Inflammatory macrophage treated with lipopolysaccharide for 4 hours (primary cell): Measurements from ENCODE around the gene DNAJA4.
A peak's percentile ranks its signal among the peaks of the same experiment; 100 is the strongest.

ENCODE experiments used
- DNase-seq: peaks from one replicate; pipeline ENCODE4 v3.0.0-alpha.2; 2020

The DNAJA4 gene

GRCh38 chr15:78317145-78317836 lies 52.9 kb downstream of the DNAJA4 start:
- DNase-seq = no peak

- no peak for DNase-seq
Observed at GRCh38 chr15:78319588-78319987, 55.2 kb downstream of the DNAJA4 start.

GRCh38 chr15:78320183-78320582 lies 55.8 kb downstream of the DNAJA4 start:
- DNase-seq = no peak

DNA sequence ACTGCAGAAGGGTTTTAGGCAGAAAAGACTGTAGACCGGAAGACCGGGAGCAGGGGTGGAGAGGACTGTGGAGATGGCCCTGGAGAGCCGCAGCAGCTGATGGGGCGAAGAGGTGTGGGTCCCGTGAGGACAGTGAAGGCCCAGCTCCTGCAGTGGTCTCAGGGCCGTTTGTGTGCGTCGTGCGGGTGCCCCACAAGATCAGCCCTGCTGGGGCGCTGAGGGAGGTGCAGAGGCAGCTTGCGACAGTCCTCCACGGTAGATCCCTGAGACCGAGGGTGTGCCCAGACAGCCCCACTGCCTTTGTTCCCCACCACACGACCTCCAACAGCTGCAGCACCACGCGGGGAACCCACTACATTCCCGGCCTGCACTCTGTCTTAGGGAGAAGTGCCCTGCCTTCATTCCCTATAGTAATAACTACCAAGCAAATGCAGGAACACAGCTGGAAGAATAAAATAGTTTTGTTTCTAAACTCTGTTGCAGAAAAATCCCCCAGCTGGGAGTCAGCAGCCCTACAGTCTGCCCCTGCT lies 56.7 kb downstream of the DNAJA4 start:
- DNase-seq = no peak

DNA sequence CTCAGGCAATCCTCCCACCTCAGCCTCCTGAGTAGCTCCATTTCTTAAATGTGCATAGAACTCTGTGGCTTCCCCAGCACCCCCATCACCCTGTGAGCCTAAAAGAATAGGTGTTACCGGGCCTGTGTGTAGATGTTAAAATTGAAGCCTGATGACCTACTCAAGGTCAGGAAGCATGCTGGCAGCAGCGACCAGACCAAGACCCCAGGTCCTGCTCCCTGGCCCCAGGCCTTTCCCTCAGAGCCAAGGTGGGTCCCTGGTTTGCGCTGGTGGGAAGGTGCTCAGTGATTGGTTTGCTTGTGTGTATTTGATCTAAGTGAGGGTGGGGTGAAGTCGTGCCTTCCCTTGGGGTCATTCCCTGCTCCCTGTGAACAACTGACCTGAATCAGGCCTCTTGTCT lies 57.4 kb downstream of the DNAJA4 start:
- no peak for DNase-seq

DNA sequence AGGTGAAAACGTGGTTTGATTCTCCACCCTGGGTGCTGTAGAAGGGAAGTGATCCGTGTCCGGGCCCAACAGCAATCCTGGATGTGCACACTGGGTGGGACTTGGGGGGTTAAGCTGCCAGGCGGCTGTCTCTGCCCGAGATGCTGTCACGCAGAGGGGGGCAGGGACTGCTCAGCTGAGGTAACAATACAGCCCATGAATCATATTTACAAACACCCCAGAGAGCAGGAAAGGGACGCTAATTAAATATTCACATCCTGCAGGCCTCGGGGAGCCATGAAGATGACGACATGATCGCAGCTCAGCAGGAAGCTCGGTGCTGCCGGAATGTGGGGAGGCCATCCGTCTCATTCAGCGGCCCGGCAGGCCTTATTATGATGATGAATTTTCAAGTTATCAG lies 57.9 kb downstream of the DNAJA4 start:
- DNase-seq = no peak

GRCh38 chr15:78322724-78323521 lies 58.6 kb downstream of the DNAJA4 start:
- DNase-seq = no peak

GRCh38 chr15:78323693-78324092 lies 59.3 kb downstream of the DNAJA4 start:
- DNase-seq = no peak

GRCh38 chr15:78324144-78324543 lies 59.8 kb downstream of the DNAJA4 start:
- no peak for DNase-seq

- DNase-seq = no peak
Observed at GRCh38 chr15:78325092-78325843, 60.9 kb downstream of the DNAJA4 start.

GRCh38 chr15:78327466-78327865 lies 63.1 kb downstream of the DNAJA4 start:
- DNase-seq = peak; percentile 68

DNA sequence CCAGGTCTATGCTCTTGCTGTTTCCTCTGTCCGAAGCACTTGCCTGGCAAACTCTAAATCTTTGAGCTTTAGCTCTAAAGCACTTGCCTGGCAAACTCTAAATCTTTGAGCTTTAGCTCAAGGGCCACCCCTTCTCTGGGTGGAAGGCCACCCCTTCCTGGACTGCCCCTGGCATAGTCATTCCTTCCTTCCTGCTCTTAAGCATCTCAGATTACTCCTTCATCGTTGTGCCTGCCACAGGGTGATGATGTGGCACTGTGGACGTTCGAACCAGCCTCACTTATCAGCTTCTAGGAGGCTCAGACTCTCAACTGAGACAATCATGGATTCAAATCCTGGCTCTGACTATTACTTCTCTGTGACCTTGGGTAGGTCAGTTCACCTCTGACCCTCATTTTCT lies 65.3 kb downstream of the DNAJA4 start:
- no peak for DNase-seq
